Measurements from ENCODE around the gene ITPK1. TPM values are rescaled to one million over a fixed set of nuclear protein-coding genes. Genes with fewer than 3 reads are reported as not detected.

Gene ITPK1
- total and polyA plus RNA-seq, 10 of the 15 experiments (the other 5 are each of a cell fraction or from before 2014, with no cell fraction given) = 1.3 to 73.2 (median 27.0) TPM

DNA sequence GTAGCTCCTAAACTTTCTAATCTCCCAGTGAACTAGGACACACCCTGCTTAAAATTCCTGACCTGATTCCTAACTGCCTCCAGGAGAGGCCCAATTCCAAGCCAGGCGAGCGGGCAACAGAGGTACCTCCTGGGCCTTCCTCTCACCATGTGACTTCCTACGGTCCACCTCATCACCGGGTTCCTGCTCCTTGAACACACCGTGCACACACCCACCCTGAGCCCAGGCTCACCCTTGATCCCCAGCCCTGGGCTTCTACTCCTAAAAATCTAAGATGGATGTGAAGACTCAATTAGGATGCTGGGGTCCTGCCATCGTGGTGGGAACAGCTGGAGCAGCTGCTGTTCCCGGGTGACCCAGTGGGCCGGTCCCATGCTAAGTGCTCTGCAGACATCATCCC, 124.2 kb downstream of the ITPK1 start (continued):
- TF ChIP-seq, protein P1, sequence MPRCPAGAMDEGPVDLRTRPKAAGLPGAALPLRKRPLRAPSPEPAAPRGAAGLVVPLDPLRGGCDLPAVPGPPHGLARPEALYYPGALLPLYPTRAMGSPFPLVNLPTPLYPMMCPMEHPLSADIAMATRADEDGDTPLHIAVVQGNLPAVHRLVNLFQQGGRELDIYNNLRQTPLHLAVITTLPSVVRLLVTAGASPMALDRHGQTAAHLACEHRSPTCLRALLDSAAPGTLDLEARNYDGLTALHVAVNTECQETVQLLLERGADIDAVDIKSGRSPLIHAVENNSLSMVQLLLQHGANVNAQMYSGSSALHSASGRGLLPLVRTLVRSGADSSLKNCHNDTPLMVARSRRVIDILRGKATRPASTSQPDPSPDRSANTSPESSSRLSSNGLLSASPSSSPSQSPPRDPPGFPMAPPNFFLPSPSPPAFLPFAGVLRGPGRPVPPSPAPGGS (IDR thresholded peaks at IDR 0.05; ENCODE audit: borderline replicate concordance, insufficient read depth, low read depth, low read length, poor library complexity, severe bottlenecking) = no peak
- TF ChIP-seq, protein P2, sequence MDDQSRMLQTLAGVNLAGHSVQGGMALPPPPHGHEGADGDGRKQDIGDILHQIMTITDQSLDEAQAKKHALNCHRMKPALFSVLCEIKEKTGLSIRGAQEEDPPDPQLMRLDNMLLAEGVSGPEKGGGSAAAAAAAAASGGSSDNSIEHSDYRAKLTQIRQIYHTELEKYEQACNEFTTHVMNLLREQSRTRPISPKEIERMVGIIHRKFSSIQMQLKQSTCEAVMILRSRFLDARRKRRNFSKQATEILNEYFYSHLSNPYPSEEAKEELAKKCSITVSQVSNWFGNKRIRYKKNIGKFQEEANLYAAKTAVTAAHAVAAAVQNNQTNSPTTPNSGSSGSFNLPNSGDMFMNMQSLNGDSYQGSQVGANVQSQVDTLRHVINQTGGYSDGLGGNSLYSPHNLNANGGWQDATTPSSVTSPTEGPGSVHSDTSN (IDR thresholded peaks at IDR 0.05; ENCODE audit: insufficient replicate concordance, low read depth, low read length) = no peak
- TF ChIP-seq YBX1 (IDR thresholded peaks at IDR 0.05) = no peak

DNA sequence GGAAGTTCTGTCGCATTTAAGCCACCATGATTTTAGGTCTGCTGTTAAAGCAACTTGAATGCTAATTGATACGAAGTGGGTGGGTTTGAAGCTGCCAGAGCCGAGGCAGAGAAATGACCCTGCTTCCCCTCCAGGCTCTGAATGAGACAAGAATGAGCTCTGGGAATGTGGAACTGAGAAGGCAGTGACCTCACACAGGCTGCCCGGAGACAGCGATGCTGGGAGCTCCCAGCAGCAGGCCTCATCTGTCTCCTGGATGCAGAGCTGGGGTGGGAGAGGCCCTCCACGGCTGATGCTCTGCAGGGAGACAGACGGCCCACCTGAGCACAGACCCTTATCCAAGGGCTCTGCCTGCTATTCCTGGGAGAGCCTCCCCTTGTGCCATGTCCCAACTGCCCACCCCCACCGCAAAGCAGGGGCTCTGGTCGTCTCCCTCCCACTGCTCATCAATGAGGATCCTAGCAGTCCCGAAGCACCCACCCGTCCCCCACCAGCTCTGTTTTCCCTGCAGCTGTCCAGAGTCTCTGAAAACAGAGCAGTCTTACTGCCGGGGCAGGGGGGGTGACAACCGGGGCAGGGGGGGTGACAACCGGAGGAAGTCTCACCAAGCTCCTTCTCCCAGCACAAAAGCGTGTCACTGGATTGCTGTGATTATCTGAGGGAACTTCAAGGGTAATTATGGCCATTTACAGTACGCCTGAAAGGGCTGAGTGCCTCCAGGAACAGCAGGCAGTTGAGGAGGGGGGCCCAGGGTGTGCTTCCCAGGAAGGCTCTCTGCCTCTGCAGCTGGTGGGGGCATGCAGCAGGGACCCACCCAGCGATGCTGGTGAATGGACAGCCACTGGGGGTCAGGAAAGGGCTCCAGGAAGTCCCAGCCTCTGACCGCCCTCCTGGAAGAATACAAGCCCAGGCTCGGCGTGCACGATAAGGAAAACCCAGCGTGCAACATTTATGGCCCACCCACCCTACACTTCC, 125.0 kb downstream of the ITPK1 start:
- no peaks in the 10 kb centered on the region for H3K9me3 ChIP-seq (replicated peaks; ENCODE audit: control insufficient read depth, insufficient read depth, low read length)
- no TSS peak for BruUV-seq (replicated peaks)
- H3K4me3 ChIP-seq = no peak overlapping the region
- H3K4me1 ChIP-seq (ENCODE audit: control insufficient read depth, insufficient read depth, low read length) = no peaks in the 10 kb centered on the region
- SMC1A ChIA-PET (ENCODE audit: uncharacterized antibody, unreplicated experiment) = no interaction called here
- 84% methylated on average over 22 of the region's 22 CpGs for WGBS (ENCODE audit: insufficient coverage, insufficient replicate concordance, low lambda C conversion rate, missing lambda C conversion rate)
- no peaks in the 10 kb centered on the region for H3K79me2 ChIP-seq (ENCODE audit: control insufficient read depth, insufficient read depth, low read length)
- DNase-seq (ENCODE audit: low read depth, low spot score) (no peak), ATAC-seq (no peak), FAIRE-seq (no peak)
- RAD21 ChIA-PET (ENCODE audit: unreplicated experiment) = interaction anchor here (0.9 to 1.2 kb wide), 3 partner anchors 22 to 141 kb away, joined by 3 to 4 read pairs (median 3); no protein-coding TSS in a partner anchor
- H2AFZ ChIP-seq (ENCODE audit: control insufficient read depth, low read depth, low read length) = no peak overlapping the region
- no peak overlapping the region for H3K9ac ChIP-seq (ENCODE audit: control insufficient read depth, insufficient read depth, low read length)
- intact Hi-C loops (cut with micrococcal nuclease; ENCODE audit: unreplicated experiment) (no loop called here), in situ Hi-C loops (cut with MboI) (no loop called here)
- peaks cover 0 to 27% of the 10 kb centered on the region in 2 experiments; a peak in 3 of 4 replicates for H3K36me3 ChIP-seq (ENCODE audit: control insufficient read depth in 2 of 2, insufficient read depth in 2 of 2, low read length in 1 of 2)
- H3K27me3 ChIP-seq (replicated peaks in 1 of 2; ENCODE audit: control insufficient read depth in 2 of 2, insufficient read depth in 2 of 2, low read length in 1 of 2) = no peaks in the 10 kb centered on the region
- H4K20me1 ChIP-seq (ENCODE audit: control insufficient read depth, insufficient read depth) = no peaks in the 10 kb centered on the region
- H3K27ac ChIP-seq (ENCODE audit: control insufficient read depth, insufficient read depth) = no peak overlapping the region
- H3K4me2 ChIP-seq (ENCODE audit: control insufficient read depth, insufficient read depth) = no peak overlapping the region
- CTCF ChIA-PET = interaction anchor here (0.9 kb wide), 1 partner anchor 124 kb away, joined by 3 read pairs; no protein-coding TSS in a partner anchor
- POLR2A ChIA-PET = no interaction called here
- no peak for TF ChIP-seq ZNF622 (IDR thresholded peaks at IDR 0.05)
- no peak for TF ChIP-seq MTA3 (IDR thresholded peaks at IDR 0.05; ENCODE audit: borderline replicate concordance, low read length)
- no peak for TF ChIP-seq EP300 (IDR thresholded peaks at IDR 0.05; ENCODE audit: borderline replicate concordance in 1 of 2, control insufficient read depth in 1 of 2, low read depth in 2 of 2, low read length in 2 of 2)
- no peak for TF ChIP-seq ATF7 (IDR thresholded peaks at IDR 0.05; ENCODE audit: low read depth)
- no peak for TF ChIP-seq NRF1 (conservative IDR thresholded peaks at IDR 0.05; ENCODE audit: low read depth, low read length)
- no peak for TF ChIP-seq SIX5 (IDR thresholded peaks at IDR 0.05; ENCODE audit: low read depth, low read length, severe bottlenecking)
- TF ChIP-seq TCF7 (IDR thresholded peaks at IDR 0.05; ENCODE audit: borderline replicate concordance) = no peak
- no peak for TF ChIP-seq MTA2 (IDR thresholded peaks at IDR 0.05; ENCODE audit: low read depth)
- TF ChIP-seq LARP7 (IDR thresholded peaks at IDR 0.05) = no peak
- TF ChIP-seq SUPT20H (IDR thresholded peaks at IDR 0.05; ENCODE audit: borderline replicate concordance, control insufficient read depth, low read depth, low read length) = no peak
- TF ChIP-seq, protein P3, sequence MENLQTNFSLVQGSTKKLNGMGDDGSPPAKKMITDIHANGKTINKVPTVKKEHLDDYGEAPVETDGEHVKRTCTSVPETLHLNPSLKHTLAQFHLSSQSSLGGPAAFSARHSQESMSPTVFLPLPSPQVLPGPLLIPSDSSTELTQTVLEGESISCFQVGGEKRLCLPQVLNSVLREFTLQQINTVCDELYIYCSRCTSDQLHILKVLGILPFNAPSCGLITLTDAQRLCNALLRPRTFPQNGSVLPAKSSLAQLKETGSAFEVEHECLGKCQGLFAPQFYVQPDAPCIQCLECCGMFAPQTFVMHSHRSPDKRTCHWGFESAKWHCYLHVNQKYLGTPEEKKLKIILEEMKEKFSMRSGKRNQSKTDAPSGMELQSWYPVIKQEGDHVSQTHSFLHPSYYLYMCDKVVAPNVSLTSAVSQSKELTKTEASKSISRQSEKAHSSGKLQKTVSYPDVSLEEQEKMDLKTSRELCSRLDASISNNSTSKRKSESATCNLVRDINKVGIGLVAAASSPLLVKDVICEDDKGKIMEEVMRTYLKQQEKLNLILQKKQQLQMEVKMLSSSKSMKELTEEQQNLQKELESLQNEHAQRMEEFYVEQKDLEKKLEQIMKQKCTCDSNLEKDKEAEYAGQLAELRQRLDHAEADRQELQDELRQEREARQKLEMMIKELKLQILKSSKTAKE (IDR thresholded peaks at IDR 0.05; ENCODE audit: low read depth, poor library complexity, severe bottlenecking) = no peak
- no peak for TF ChIP-seq RBBP5 (conservative IDR thresholded peaks at IDR 0.05)
- TF ChIP-seq NFYB (IDR thresholded peaks at IDR 0.05; ENCODE audit: insufficient read depth, low read depth, low read length) = no peak
- TF ChIP-seq KLF5 (IDR thresholded peaks at IDR 0.05; ENCODE audit: partially characterized antibody) = no peak

Measured in GM12878 (cell line).